HL-60/S4 (cell line): Measurements from ENCODE around the gene ITGB3.

Experiments
- in situ Hi-C: fragments of 300-500 bp; cut with MboI; formaldehyde crosslinking; loops from 2 replicates; pipeline ENCODE4 v1.14.3; 2022; ENCODE audit warnings: low sequenced_read_pairs

Gene ITGB3

GRCh38 chr17:47324224-47325020 is 70.8 kb downstream of the ITGB3 start:
- in situ Hi-C loops, result no loop called here

- in situ Hi-C loops, result no loop called here
Measured at GRCh38 chr17:47325176-47325575, 71.5 kb downstream of the ITGB3 start.

- in situ Hi-C loops, result no loop called here
Measured at GRCh38 chr17:47330548-47330947, 76.9 kb downstream of the ITGB3 start.

GRCh38 chr17:47332287-47332686 is 78.7 kb downstream of the ITGB3 start:
- in situ Hi-C loops, result no loop called here

- in situ Hi-C loops, result no loop called here
Measured at GRCh38 chr17:47335101-47335936, 81.7 kb downstream of the ITGB3 start.

GRCh38 chr17:47338026-47338425 is 84.4 kb downstream of the ITGB3 start:
- in situ Hi-C loops, result no loop called here

GRCh38 chr17:47352848-47353247 is 99.2 kb downstream of the ITGB3 start:
- in situ Hi-C loops, result loop anchor here (25.0 kb wide), 1 partner anchor 259 kb away; no protein-coding TSS in a partner anchor

GRCh38 chr17:47358652-47359051 is 105.0 kb downstream of the ITGB3 start:
- in situ Hi-C loops, result loop anchor here (25.0 kb wide), 1 partner anchor 254 kb away; no protein-coding TSS in a partner anchor
